Mesenchymal stem cell (in vitro differentiated cells and primary cell): ENCODE data around the gene DYNC1I1.

Source experiments
- DNase-seq: peaks from one replicate; pipeline ENCODE4 v3.0.0-alpha.2; 2013
- H2AFZ ChIP-seq: one replicate; pipeline ENCODE4 v1.6.1; 2013; ENCODE audit warnings: low read depth, mild to moderate bottlenecking, control low read depth, inconsistent platforms, low read length, moderate library complexity
- H2AK5ac ChIP-seq: 2 replicates; pipeline ENCODE4 v1.6.1; 2013; ENCODE audit warnings: low read length, moderate library complexity, mild to moderate bottlenecking, inconsistent platforms; ENCODE audit not compliant: severe bottlenecking
- H2BK120ac ChIP-seq: one replicate; pipeline ENCODE4 v1.6.1; 2013; ENCODE audit warnings: low read depth, mild to moderate bottlenecking, inconsistent platforms, low read length, moderate library complexity
- H2BK12ac ChIP-seq, 2 experiments: one replicate each; pipeline ENCODE4 v1.6.1; 2013; ENCODE audit warnings: inconsistent platforms in 2 of 2, low read length in 2 of 2, mild to moderate bottlenecking in 2 of 2, moderate library complexity in 2 of 2, control low read depth in 1 of 2
- H2BK15ac ChIP-seq: one replicate; pipeline ENCODE4 v1.6.1; 2013; ENCODE audit warnings: mild to moderate bottlenecking, low read depth, inconsistent platforms; ENCODE audit not compliant: poor library complexity, severe bottlenecking
- H2BK5ac ChIP-seq: 2 replicates; pipeline ENCODE4 v1.6.1; 2013; ENCODE audit warnings: low read depth, mild to moderate bottlenecking, low read length, control low read depth, inconsistent platforms; ENCODE audit not compliant: poor library complexity, severe bottlenecking
- H3K14ac ChIP-seq, 2 experiments: one replicate each; pipeline ENCODE4 v1.6.1; 2013; ENCODE audit warnings: inconsistent platforms in 2 of 2, low read length in 2 of 2, control low read depth in 1 of 2, mild to moderate bottlenecking in 1 of 2, moderate library complexity in 1 of 2
- H3K18ac ChIP-seq, 2 experiments: one replicate each; pipeline ENCODE4 v1.6.1; 2013; ENCODE audit warnings: inconsistent platforms in 2 of 2, low read length in 2 of 2, control low read depth in 1 of 2, low read depth in 1 of 2, mild to moderate bottlenecking in 1 of 2
- H3K23ac ChIP-seq, 2 experiments: one replicate each; pipeline ENCODE4 v1.6.1; 2013; ENCODE audit warnings: inconsistent platforms in 2 of 2, low read length in 2 of 2, mild to moderate bottlenecking in 2 of 2, moderate library complexity in 2 of 2, control low read depth in 1 of 2
- H3K27ac ChIP-seq: 2 replicates; pipeline ENCODE4 v1.5.1; 2013; ENCODE audit warnings: mild to moderate bottlenecking, moderate library complexity, low read length, control low read depth, inconsistent platforms; ENCODE audit not compliant: poor library complexity, severe bottlenecking
- H3K27me3 ChIP-seq, 2 experiments: 2 replicates each; pipeline versions ENCODE4 v1.6.1 to v1.7.0; 2013; ENCODE audit warnings: low read length in 2 of 2, mild to moderate bottlenecking in 2 of 2, moderate library complexity in 2 of 2, control low read depth in 1 of 2, inconsistent platforms in 1 of 2; ENCODE audit not compliant: control insufficient read depth in 1 of 2, insufficient read depth in 1 of 2
- H3K36me3 ChIP-seq, 2 experiments: 2 replicates each; pipeline versions ENCODE4 v1.6.1 to v1.7.0; 2013; ENCODE audit warnings: low read length in 2 of 2, control low read depth in 1 of 2, inconsistent platforms in 1 of 2, low read depth in 1 of 2, mild to moderate bottlenecking in 1 of 2; ENCODE audit not compliant: insufficient read depth in 2 of 2, control insufficient read depth in 1 of 2
- H3K4ac ChIP-seq, 2 experiments: one replicate each; pipeline ENCODE4 v1.6.1; 2013; ENCODE audit warnings: inconsistent platforms in 2 of 2, low read length in 2 of 2, mild to moderate bottlenecking in 2 of 2, moderate library complexity in 2 of 2, control low read depth in 1 of 2, low read depth in 1 of 2
- H3K4me1 ChIP-seq: 2 replicates; pipeline ENCODE4 v1.6.1; 2013; ENCODE audit warnings: low read depth, low read length, control low read depth; ENCODE audit not compliant: control insufficient read depth, insufficient read depth
- H3K4me2 ChIP-seq: 2 replicates; pipeline ENCODE4 v1.6.1; 2013; ENCODE audit warnings: low read length, mild to moderate bottlenecking, inconsistent platforms; ENCODE audit not compliant: poor library complexity, severe bottlenecking
- H3K4me3 ChIP-seq, 2 experiments: 2 replicates each; pipeline versions ENCODE4 v1.5.1 to v1.7.0; 2013; ENCODE audit warnings: low read length in 2 of 2, mild to moderate bottlenecking in 2 of 2, control low read depth in 1 of 2, low read depth in 1 of 2; ENCODE audit not compliant: insufficient read depth in 1 of 2
- H3K79me1 ChIP-seq: replicated peaks from 2 replicates; pipeline ENCODE4 v1.6.1; 2013; ENCODE audit warnings: mild to moderate bottlenecking, control low read depth, low read length, inconsistent platforms; ENCODE audit not compliant: poor library complexity, severe bottlenecking
- H3K9ac ChIP-seq: 2 replicates; pipeline ENCODE4 v1.7.0; 2013; ENCODE audit warnings: mild to moderate bottlenecking, low read length, moderate library complexity
- H3K9me3 ChIP-seq: 2 replicates; pipeline ENCODE4 v1.7.0; 2013; ENCODE audit warnings: mild to moderate bottlenecking, low read length; ENCODE audit not compliant: control insufficient read depth
- H4K8ac ChIP-seq: one replicate; pipeline ENCODE4 v1.6.1; 2013; ENCODE audit warnings: inconsistent platforms, mild to moderate bottlenecking, low read length, moderate library complexity
- H4K91ac ChIP-seq: one replicate; pipeline ENCODE4 v1.6.1; 2013; ENCODE audit warnings: mild to moderate bottlenecking, low read length, inconsistent platforms
- WGBS: methylation state at CpG from one replicate; pipeline ENCODE4 v1.1.7; 2013; ENCODE audit warnings: mixed read lengths; 5-methylcytosine and 5-hydroxymethylcytosine counted together

DYNC1I1 gene

GRCh38 chr7:95951997-95952795, 179.8 kb downstream of the DYNC1I1 start:
- H3K27ac ChIP-seq: no peak overlapping the region
- no peak overlapping the region for H4K8ac ChIP-seq
- H3K79me1 ChIP-seq: no peaks in the 10 kb centered on the region
- no peak overlapping the region for H2BK5ac ChIP-seq
- H3K4me2 ChIP-seq: no peak overlapping the region
- no peak overlapping the region for H3K14ac ChIP-seq
- H3K4me3 ChIP-seq: no peak overlapping the region
- H3K9me3 ChIP-seq: no peaks in the 10 kb centered on the region
- no peaks in the 10 kb centered on the region for H3K27me3 ChIP-seq
- H2BK15ac ChIP-seq: no peak overlapping the region
- 78% methylated on average over 6 of the region's 8 CpGs for WGBS
- no peak overlapping the region for H3K18ac ChIP-seq
- H3K9ac ChIP-seq: no peak overlapping the region
- H3K36me3 ChIP-seq: no peaks in the 10 kb centered on the region
- H2BK12ac ChIP-seq: no peak overlapping the region
- H2BK120ac ChIP-seq: no peak overlapping the region
- no peaks in the 10 kb centered on the region for H3K4me1 ChIP-seq
- no peak overlapping the region for H2AFZ ChIP-seq
- H2AK5ac ChIP-seq: no peak overlapping the region
- no peak for DNase-seq
- no peak overlapping the region for H3K23ac ChIP-seq
- H3K4ac ChIP-seq: no peak overlapping the region
- no peak overlapping the region for H4K91ac ChIP-seq

DNA sequence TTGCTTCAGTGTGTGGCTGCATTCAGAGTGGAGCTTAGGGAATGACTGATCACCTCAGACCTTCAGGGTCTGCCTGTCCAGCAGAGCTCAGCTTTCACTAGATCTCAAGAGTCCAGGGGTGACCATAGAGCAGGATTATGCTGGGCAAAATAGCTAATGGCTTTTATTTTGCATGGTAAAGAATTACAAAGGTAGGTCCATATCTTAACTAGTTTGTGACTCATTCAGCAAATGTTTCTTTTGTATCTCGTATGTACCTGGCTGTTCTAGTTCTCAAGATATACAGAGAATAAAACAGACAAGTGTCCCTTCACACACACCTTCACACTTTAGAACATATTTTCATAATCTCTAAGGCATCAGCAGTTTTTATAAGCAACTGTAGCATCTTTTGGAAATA, 180.5 kb downstream of the DYNC1I1 start:
- no peak overlapping the region for H3K14ac ChIP-seq
- H3K23ac ChIP-seq: no peak overlapping the region
- no peak overlapping the region for H2BK12ac ChIP-seq
- no peak overlapping the region for H4K8ac ChIP-seq
- no peaks in the 10 kb centered on the region for H3K4me1 ChIP-seq
- H2AFZ ChIP-seq: no peak overlapping the region
- H3K9ac ChIP-seq: no peak overlapping the region
- no peak overlapping the region for H3K27ac ChIP-seq
- no peak overlapping the region for H3K4ac ChIP-seq
- no peak overlapping the region for H3K4me3 ChIP-seq
- no peak overlapping the region for H4K91ac ChIP-seq
- no peak overlapping the region for H3K4me2 ChIP-seq
- H2AK5ac ChIP-seq: no peak overlapping the region
- no peaks in the 10 kb centered on the region for H3K9me3 ChIP-seq
- H3K27me3 ChIP-seq: no peaks in the 10 kb centered on the region
- WGBS: 88% methylated on average over 1 of the region's 1 CpG
- no peak overlapping the region for H2BK5ac ChIP-seq
- DNase-seq: no peak
- H2BK120ac ChIP-seq: no peak overlapping the region
- no peaks in the 10 kb centered on the region for H3K79me1 ChIP-seq
- no peak overlapping the region for H3K18ac ChIP-seq
- no peaks in the 10 kb centered on the region for H3K36me3 ChIP-seq
- H2BK15ac ChIP-seq: no peak overlapping the region

- Histone ChIP-seq H3K4me3 (no peak overlapping the region), H3K14ac (no peak overlapping the region), H3K27me3 (peaks cover 0 to 4% of the 10 kb centered on the region in 2 experiments), H3K4me1 (no peaks in the 10 kb centered on the region), H3K18ac (no peak overlapping the region), H2BK15ac (no peak overlapping the region), H2BK12ac (no peak overlapping the region), H4K91ac (no peak overlapping the region), H4K8ac (no peak overlapping the region), H3K79me1 (no peaks in the 10 kb centered on the region), H2AK5ac (no peak overlapping the region), H3K27ac (no peak overlapping the region), H2BK5ac (no peak overlapping the region), H3K23ac (no peak overlapping the region), H3K4ac (no peak overlapping the region), H3K9me3 (no peaks in the 10 kb centered on the region), H2BK120ac (no peak overlapping the region), H3K4me2 (no peak overlapping the region), H2AFZ (no peak overlapping the region), H3K9ac (no peak overlapping the region), H3K36me3 (no peaks in the 10 kb centered on the region)
- no peak for DNase-seq
Observed at GRCh38 chr7:95955748-95956147, 183.4 kb downstream of the DYNC1I1 start.

GRCh38 chr7:95957510-95957909, 185.2 kb downstream of the DYNC1I1 start:
- no peaks in the 10 kb centered on the region for H3K4me1 ChIP-seq
- H2AFZ ChIP-seq: no peak overlapping the region
- H3K4ac ChIP-seq: no peak overlapping the region
- no peaks in the 10 kb centered on the region for H3K9me3 ChIP-seq
- no peak overlapping the region for H4K91ac ChIP-seq
- H2BK120ac ChIP-seq: no peak overlapping the region
- H3K14ac ChIP-seq: no peak overlapping the region
- H3K4me3 ChIP-seq: no peak overlapping the region
- WGBS: 66% methylated on average over 2 of the region's 3 CpGs
- H4K8ac ChIP-seq: no peak overlapping the region
- no peak overlapping the region for H3K4me2 ChIP-seq
- no peak overlapping the region for H2AK5ac ChIP-seq
- H3K27ac ChIP-seq: no peak overlapping the region
- H2BK5ac ChIP-seq: no peak overlapping the region
- H3K27me3 ChIP-seq: peaks cover 0 to 4% of the 10 kb centered on the region in 2 experiments
- H3K36me3 ChIP-seq: no peaks in the 10 kb centered on the region
- DNase-seq: no peak
- no peak overlapping the region for H3K23ac ChIP-seq
- no peaks in the 10 kb centered on the region for H3K79me1 ChIP-seq
- H3K9ac ChIP-seq: no peak overlapping the region
- H2BK12ac ChIP-seq: no peak overlapping the region
- H2BK15ac ChIP-seq: no peak overlapping the region
- H3K18ac ChIP-seq: no peak overlapping the region
